GM10847 (cell line): ENCODE measurements around the gene PPP4C.

Source experiments
- POLR2A ChIP-seq: IDR thresholded peaks from 2 replicates; pipeline ENCODE4 v1.6.1; 2011; ENCODE audit not compliant: insufficient read length; ENCODE audit errors: extremely low read depth

PPP4C gene

GRCh38 chr16:30120340-30121105 is 44.7 kb downstream of the PPP4C start:
- no peak for TF ChIP-seq POLR2A

- no peak for TF ChIP-seq POLR2A
Observed at GRCh38 chr16:30121741-30122571, 46.2 kb downstream of the PPP4C start.

- no peak for TF ChIP-seq POLR2A
Observed at GRCh38 chr16:30122604-30123160, 46.9 kb downstream of the PPP4C start.

GRCh38 chr16:30124985-30125379 is 49.2 kb downstream of the PPP4C start:
- no peak for TF ChIP-seq POLR2A

GRCh38 chr16:30127993-30128392 is 52.2 kb downstream of the PPP4C start:
- TF ChIP-seq POLR2A: no peak

- TF ChIP-seq POLR2A: no peak
Observed at GRCh38 chr16:30131869-30132475, 56.2 kb downstream of the PPP4C start.

- no peak for TF ChIP-seq POLR2A
Observed at GRCh38 chr16:30132591-30132990, 56.8 kb downstream of the PPP4C start.
